ENCODE data around the gene ATP8A2.

- no peak for TF ChIP-seq EZH2 (IDR thresholded peaks at IDR 0.05)
- TF ChIP-seq POLR2AphosphoS5 (IDR thresholded peaks at IDR 0.05; ENCODE audit: borderline replicate concordance, low read depth, low read length) = peak; percentile 34; the same call in 1 of the 2 replicates
Measured at GRCh38 chr13:25630329-25630900, 258.6 kb downstream of the ATP8A2 start.
